ENCODE data around the gene MYO9A. TPM values are rescaled to one million over a fixed set of nuclear protein-coding genes. Genes with fewer than 3 reads are reported as not detected.
"Not testable (repeated sequence)": the region's sequence is repeated elsewhere in the genome, so short reads cannot be mapped to it uniquely, and the experiment has no call there.

MYO9A gene
- total RNA-seq, 5 donors from 2014 or later (not counting 1 experiment from before 2014, with no cell fraction given), result 35.8 to 39.1 (median 38.2) TPM

DNA sequence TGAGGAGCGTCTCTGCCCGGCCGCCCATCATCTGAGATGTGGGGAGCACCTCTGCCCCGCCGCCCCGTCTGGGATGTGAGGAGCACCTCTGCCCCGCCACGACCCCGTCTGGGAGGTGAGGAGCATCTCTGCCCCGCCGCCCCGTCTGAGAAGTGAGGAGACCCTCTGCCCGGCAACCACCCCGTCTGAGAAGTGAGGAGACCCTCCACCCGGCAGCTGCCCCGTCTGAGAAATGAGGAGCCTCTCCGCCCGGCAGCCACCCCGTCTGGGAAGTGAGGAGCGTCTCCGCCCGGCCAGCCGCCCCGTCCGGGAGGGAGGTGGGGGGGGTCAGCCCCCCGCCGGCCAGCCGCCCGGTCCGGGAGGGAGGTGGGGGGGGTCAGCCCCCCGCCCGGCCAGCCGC, 17.4 kb downstream of the MYO9A start:
- DNase-seq; H3K4me3 Mint-ChIP-seq; H3K27me3 Mint-ChIP-seq; POLR2A ChIA-PET; H3K36me3 ChIP-seq (ENCODE audit: control insufficient read depth in 2 of 2, extremely low read depth in 1 of 2, insufficient read depth in 1 of 2, low read length in 1 of 2); H3K4me3 ChIP-seq (ENCODE audit: control insufficient read depth in 1 of 2, extremely low read depth in 1 of 2, low read length in 1 of 2); H3K27ac Mint-ChIP-seq; ATAC-seq (replicated peaks in 1 of 4); CTCF ChIA-PET; H3K27ac ChIP-seq (ENCODE audit: low read length); H3K4me1 ChIP-seq (ENCODE audit: control insufficient read depth in 1 of 2, extremely low read depth in 1 of 2, insufficient read depth in 2 of 2, low read length in 2 of 2); H3K27me3 ChIP-seq (replicated peaks in 1 of 2; ENCODE audit: control insufficient read depth in 2 of 2, extremely low read depth in 1 of 2, insufficient read depth in 2 of 2, low read length in 1 of 2); H3K9me3 Mint-ChIP-seq; H3K9me3 ChIP-seq: not testable (repeated sequence)
- peaks cover 11% of the 10 kb centered on the region for H3K36me3 Mint-ChIP-seq
- WGBS (ENCODE audit: insufficient coverage), result no CpG with 5 or more reads among the region's 33 CpGs
- H3K4me1 Mint-ChIP-seq, result peaks cover 15 to 26% (median 17%) of the 10 kb centered on the region in 3 donors

DNA sequence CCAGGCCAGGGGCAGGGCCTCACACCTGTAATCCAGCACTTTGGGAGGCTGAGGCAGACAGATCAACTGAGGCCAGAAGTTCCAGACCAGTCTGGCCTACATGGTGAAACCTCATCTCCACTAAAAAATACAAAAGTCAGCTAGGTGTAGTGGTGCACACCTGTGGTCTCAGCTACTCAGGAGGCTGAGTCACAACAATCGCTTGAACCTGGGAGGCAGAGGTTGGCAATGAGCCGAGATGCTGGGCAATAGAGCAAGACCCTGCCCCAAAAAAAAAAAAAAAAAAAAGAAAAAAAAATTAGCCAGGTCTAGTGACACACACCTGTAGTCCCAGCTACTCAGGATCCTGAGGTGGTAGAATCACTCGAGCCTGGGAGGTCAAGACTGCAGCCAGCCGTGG, 18.8 kb downstream of the MYO9A start:
- 100% methylated on average over 3 of the region's 4 CpGs for WGBS (ENCODE audit: insufficient coverage)
- Histone ChIP-seq H3K4me3 (ENCODE audit: control insufficient read depth in 1 of 2, extremely low read depth in 1 of 2, low read length in 1 of 2) (no peak overlapping the region), H3K27ac (ENCODE audit: low read length) (no peak overlapping the region), H3K36me3 (ENCODE audit: control insufficient read depth in 2 of 2, extremely low read depth in 1 of 2, insufficient read depth in 1 of 2, low read length in 1 of 2) (no peaks in the 10 kb centered on the region), H3K27me3 (replicated peaks in 1 of 2; ENCODE audit: control insufficient read depth in 2 of 2, extremely low read depth in 1 of 2, insufficient read depth in 2 of 2, low read length in 1 of 2) (no peaks in the 10 kb centered on the region), H3K4me1 (ENCODE audit: control insufficient read depth in 1 of 2, extremely low read depth in 1 of 2, insufficient read depth in 2 of 2, low read length in 2 of 2) (no peaks in the 10 kb centered on the region), H3K9me3 (no peaks in the 10 kb centered on the region)
- ATAC-seq (replicated peaks in 1 of 4), result no peak
- Mint-ChIP-seq H3K36me3 (peaks cover 11% of the 10 kb centered on the region), H3K9me3 (no peaks in the 10 kb centered on the region), H3K4me3 (no peak overlapping the region), H3K4me1 (peaks cover 10 to 18% (median 14%) of the 10 kb centered on the region in 3 donors), H3K27me3 (no peaks in the 10 kb centered on the region), H3K27ac (no peak overlapping the region)
- no peak for DNase-seq
- CTCF ChIA-PET, result no interaction called here
- POLR2A ChIA-PET, result interaction anchor here in 1 of 2 donors (0.6 kb wide), 1 partner anchor 170 kb away, joined by 14 read pairs; no protein-coding TSS in a partner anchor

DNA sequence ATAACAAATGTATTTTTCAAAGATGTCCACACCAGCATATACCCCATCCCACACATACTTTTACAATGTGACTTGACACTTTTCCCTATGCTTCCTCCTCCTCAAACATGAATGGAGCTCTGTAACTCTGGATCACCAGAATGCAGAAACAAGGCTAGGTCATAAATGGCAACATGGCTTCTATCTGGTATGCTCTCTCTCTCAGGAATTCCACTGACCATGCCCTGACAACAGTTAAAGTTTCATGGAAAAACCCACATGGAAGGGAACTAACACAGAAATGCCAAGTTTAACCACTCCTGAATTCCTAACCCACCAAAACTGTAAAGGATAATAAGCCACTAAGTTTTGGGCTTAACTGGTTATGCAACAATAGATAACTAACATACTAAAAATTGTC, 19.9 kb downstream of the MYO9A start:
- ChIA-PET CTCF (no interaction called here), POLR2A (no interaction called here)
- no peaks in the 10 kb centered on the region for H3K36me3 ChIP-seq (ENCODE audit: control insufficient read depth in 2 of 2, extremely low read depth in 1 of 2, insufficient read depth in 1 of 2, low read length in 1 of 2)
- no peaks in the 10 kb centered on the region for H3K4me1 ChIP-seq (ENCODE audit: control insufficient read depth in 1 of 2, extremely low read depth in 1 of 2, insufficient read depth in 2 of 2, low read length in 2 of 2)
- no peaks in the 10 kb centered on the region for H3K27me3 ChIP-seq (replicated peaks in 1 of 2; ENCODE audit: control insufficient read depth in 2 of 2, extremely low read depth in 1 of 2, insufficient read depth in 2 of 2, low read length in 1 of 2)
- no peak overlapping the region for H3K4me3 ChIP-seq (ENCODE audit: control insufficient read depth in 1 of 2, extremely low read depth in 1 of 2, low read length in 1 of 2)
- DNase-seq (no peak), ATAC-seq (replicated peaks in 1 of 4) (no peak)
- H3K36me3 Mint-ChIP-seq, result peaks cover 12% of the 10 kb centered on the region
- no peaks in the 10 kb centered on the region for H3K9me3 ChIP-seq
- no peak overlapping the region for H3K27ac ChIP-seq (ENCODE audit: low read length)
- no peaks in the 10 kb centered on the region for H3K9me3 Mint-ChIP-seq
- H3K27ac Mint-ChIP-seq, result no peak overlapping the region
- H3K27me3 Mint-ChIP-seq, result no peaks in the 10 kb centered on the region
- H3K4me1 Mint-ChIP-seq, result peaks cover 2 to 14% (median 8%) of the 10 kb centered on the region in 3 donors
- H3K4me3 Mint-ChIP-seq, result no peak overlapping the region

DNA sequence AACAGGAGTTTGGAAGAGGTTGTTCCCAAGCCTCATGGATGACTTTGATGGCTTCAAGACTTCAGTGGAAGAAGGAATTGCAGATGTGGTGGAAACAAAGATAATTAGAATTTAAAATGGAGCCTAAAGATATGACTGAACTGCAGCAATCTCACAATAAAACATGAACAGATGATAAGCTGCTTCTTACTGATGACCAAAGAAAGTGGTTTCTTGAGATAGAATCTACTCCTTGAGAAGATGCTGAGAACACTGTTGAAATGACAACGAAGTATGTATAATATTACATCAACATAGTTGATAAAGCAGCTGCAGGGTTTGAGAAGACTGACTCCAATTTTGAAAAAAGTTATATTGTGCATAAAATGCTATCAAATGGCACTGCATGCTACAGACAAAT, 21.2 kb downstream of the MYO9A start:
- no CpG with 5 or more reads among the region's 1 CpG for WGBS (ENCODE audit: insufficient coverage)
- no peak overlapping the region for H3K4me3 Mint-ChIP-seq
- H3K36me3 ChIP-seq (ENCODE audit: control insufficient read depth in 2 of 2, extremely low read depth in 1 of 2, insufficient read depth in 1 of 2, low read length in 1 of 2), result no peaks in the 10 kb centered on the region
- no peak overlapping the region for H3K27ac Mint-ChIP-seq
- H3K9me3 Mint-ChIP-seq, result no peaks in the 10 kb centered on the region
- H3K36me3 Mint-ChIP-seq, result peaks cover 21% of the 10 kb centered on the region
- H3K4me3 ChIP-seq (ENCODE audit: control insufficient read depth in 1 of 2, extremely low read depth in 1 of 2, low read length in 1 of 2), result no peak overlapping the region
- H3K27me3 ChIP-seq (replicated peaks in 1 of 2; ENCODE audit: control insufficient read depth in 2 of 2, extremely low read depth in 1 of 2, insufficient read depth in 2 of 2, low read length in 1 of 2), result no peaks in the 10 kb centered on the region
- H3K9me3 ChIP-seq, result no peaks in the 10 kb centered on the region
- POLR2A ChIA-PET, result no interaction called here
- H3K4me1 ChIP-seq (ENCODE audit: control insufficient read depth in 1 of 2, extremely low read depth in 1 of 2, insufficient read depth in 2 of 2, low read length in 2 of 2), result no peaks in the 10 kb centered on the region
- ATAC-seq (replicated peaks in 1 of 4) (no peak), DNase-seq (no peak)
- no peak overlapping the region for H3K27ac ChIP-seq (ENCODE audit: low read length)
- CTCF ChIA-PET, result no interaction called here
- H3K4me1 Mint-ChIP-seq, result peaks cover 5 to 12% (median 8%) of the 10 kb centered on the region in 3 donors
- no peaks in the 10 kb centered on the region for H3K27me3 Mint-ChIP-seq

DNA sequence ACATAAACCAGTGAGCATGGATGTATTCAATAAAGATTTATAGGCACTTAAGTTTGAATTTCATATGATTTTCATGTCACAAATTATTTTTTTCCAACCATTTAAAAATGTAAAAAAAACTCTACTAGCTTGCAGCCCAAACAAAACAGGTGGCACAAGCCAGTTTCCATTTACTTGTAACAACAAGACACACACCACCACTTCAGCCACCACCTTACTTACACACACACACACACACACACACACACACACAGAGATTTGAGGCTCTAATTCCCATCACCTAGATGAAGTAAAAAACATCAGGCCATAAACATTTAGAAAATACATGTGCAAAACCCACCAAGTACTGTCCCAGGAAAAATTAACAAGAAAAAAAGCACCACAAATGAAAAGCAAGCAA, 25.3 kb downstream of the MYO9A start:
- POLR2A ChIA-PET, result no interaction called here
- Histone ChIP-seq H3K27ac (ENCODE audit: low read length) (no peak overlapping the region), H3K9me3 (no peaks in the 10 kb centered on the region), H3K36me3 (ENCODE audit: control insufficient read depth in 2 of 2, extremely low read depth in 1 of 2, insufficient read depth in 1 of 2, low read length in 1 of 2) (no peaks in the 10 kb centered on the region), H3K4me3 (ENCODE audit: control insufficient read depth in 1 of 2, extremely low read depth in 1 of 2, low read length in 1 of 2) (no peak overlapping the region), H3K4me1 (ENCODE audit: control insufficient read depth in 1 of 2, extremely low read depth in 1 of 2, insufficient read depth in 2 of 2, low read length in 2 of 2) (no peaks in the 10 kb centered on the region), H3K27me3 (replicated peaks in 1 of 2; ENCODE audit: control insufficient read depth in 2 of 2, extremely low read depth in 1 of 2, insufficient read depth in 2 of 2, low read length in 1 of 2) (no peaks in the 10 kb centered on the region)
- CTCF ChIA-PET, result interaction anchor here in 1 of 2 donors (0.6 kb wide), 1 partner anchor 288 kb away, joined by 8 read pairs; no protein-coding TSS in a partner anchor
- DNase-seq, result no peak
- H3K27ac Mint-ChIP-seq, result no peak overlapping the region
- no peak overlapping the region for H3K4me3 Mint-ChIP-seq
- peaks cover 7 to 12% (median 8%) of the 10 kb centered on the region in 3 donors for H3K4me1 Mint-ChIP-seq
- H3K9me3 Mint-ChIP-seq, result no peaks in the 10 kb centered on the region
- ATAC-seq (replicated peaks in 1 of 4), result no peak
- H3K36me3 Mint-ChIP-seq, result peaks cover 33% of the 10 kb centered on the region
- no peaks in the 10 kb centered on the region for H3K27me3 Mint-ChIP-seq

DNA sequence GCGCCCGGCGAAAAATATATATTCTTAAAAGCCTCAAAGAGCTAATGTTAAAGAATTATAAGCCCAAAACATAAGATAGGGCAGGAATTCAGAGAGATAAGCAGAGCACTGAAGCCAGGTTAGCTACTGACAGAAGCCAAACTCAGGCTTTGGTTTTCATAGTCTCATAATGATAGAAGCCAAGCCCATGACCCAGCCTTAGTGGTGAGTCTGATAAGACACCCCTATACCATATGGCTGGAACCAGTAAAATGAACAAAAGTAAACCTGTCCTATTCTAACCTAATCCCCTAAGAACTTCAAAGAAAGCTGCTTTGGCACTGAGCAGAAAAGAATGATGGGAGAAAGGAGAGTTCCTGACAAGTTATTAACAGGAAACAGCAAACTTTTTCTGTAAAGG, 25.9 kb downstream of the MYO9A start:
- DNase-seq (no peak), ATAC-seq (replicated peaks in 1 of 4) (no peak)
- Histone ChIP-seq H3K9me3 (no peaks in the 10 kb centered on the region), H3K4me3 (ENCODE audit: control insufficient read depth in 1 of 2, extremely low read depth in 1 of 2, low read length in 1 of 2) (no peak overlapping the region), H3K36me3 (ENCODE audit: control insufficient read depth in 2 of 2, extremely low read depth in 1 of 2, insufficient read depth in 1 of 2, low read length in 1 of 2) (no peaks in the 10 kb centered on the region), H3K27me3 (replicated peaks in 1 of 2; ENCODE audit: control insufficient read depth in 2 of 2, extremely low read depth in 1 of 2, insufficient read depth in 2 of 2, low read length in 1 of 2) (no peaks in the 10 kb centered on the region), H3K4me1 (ENCODE audit: control insufficient read depth in 1 of 2, extremely low read depth in 1 of 2, insufficient read depth in 2 of 2, low read length in 2 of 2) (no peaks in the 10 kb centered on the region), H3K27ac (ENCODE audit: low read length) (no peak overlapping the region)
- Mint-ChIP-seq H3K36me3 (peaks cover 36% of the 10 kb centered on the region), H3K4me3 (no peak overlapping the region), H3K27ac (no peak overlapping the region), H3K27me3 (no peaks in the 10 kb centered on the region), H3K9me3 (no peaks in the 10 kb centered on the region), H3K4me1 (peaks cover 7 to 12% (median 8%) of the 10 kb centered on the region in 3 donors)
- no CpG with 5 or more reads among the region's 3 CpGs for WGBS (ENCODE audit: insufficient coverage)
- ChIA-PET CTCF (no interaction called here), POLR2A (no interaction called here)
